ENCODE data around the gene SS18L1.

The SS18L1 gene

GRCh38 chr20:62148908-62149314 lies 5.3 kb downstream of the SS18L1 start:
- no peak overlapping the region for H3K4me3 ChIP-seq (ENCODE audit: low read length)
- no peak for TF ChIP-seq ZNF274 (IDR thresholded peaks at IDR 0.05; ENCODE audit: low read depth, low read length)

GRCh38 chr20:62149532-62150309 lies 6.2 kb downstream of the SS18L1 start:
- no peak overlapping the region for H3K4me3 ChIP-seq (ENCODE audit: low read length)
- no peak for TF ChIP-seq ZNF274 (IDR thresholded peaks at IDR 0.05; ENCODE audit: low read depth, low read length)

GRCh38 chr20:62150310-62150575 lies 6.7 kb downstream of the SS18L1 start:
- TF ChIP-seq ZNF274 (IDR thresholded peaks at IDR 0.05; ENCODE audit: low read depth, low read length) = no peak
- H3K4me3 ChIP-seq (ENCODE audit: low read length) = no peak overlapping the region

- no peak for TF ChIP-seq ZNF274 (IDR thresholded peaks at IDR 0.05; ENCODE audit: low read depth, low read length)
- H3K4me3 ChIP-seq (ENCODE audit: low read length) = no peak overlapping the region
These were observed 7.7 kb downstream of the SS18L1 start for GRCh38 chr20:62151225-62151624.

- H3K4me3 ChIP-seq (ENCODE audit: low read length) = no peak overlapping the region
- TF ChIP-seq ZNF274 (IDR thresholded peaks at IDR 0.05; ENCODE audit: low read depth, low read length) = no peak
These were observed 8.3 kb downstream of the SS18L1 start for GRCh38 chr20:62151835-62152364.

- no peak overlapping the region for H3K4me3 ChIP-seq (ENCODE audit: low read length)
- TF ChIP-seq ZNF274 (IDR thresholded peaks at IDR 0.05; ENCODE audit: low read depth, low read length) = no peak
These were observed 12.1 kb downstream of the SS18L1 start for GRCh38 chr20:62155428-62156253.

- TF ChIP-seq ZNF274 (IDR thresholded peaks at IDR 0.05; ENCODE audit: low read depth, low read length) = no peak
- H3K4me3 ChIP-seq (ENCODE audit: low read length) = no peak overlapping the region
These were observed 12.6 kb downstream of the SS18L1 start for GRCh38 chr20:62156254-62156556.

- TF ChIP-seq ZNF274 (IDR thresholded peaks at IDR 0.05; ENCODE audit: low read depth, low read length) = no peak
- no peak overlapping the region for H3K4me3 ChIP-seq (ENCODE audit: low read length)
These were observed 13.2 kb downstream of the SS18L1 start for GRCh38 chr20:62156592-62157386.

GRCh38 chr20:62157387-62158087 lies 14.0 kb downstream of the SS18L1 start:
- H3K4me3 ChIP-seq (ENCODE audit: low read length) = no peak overlapping the region
- TF ChIP-seq ZNF274 (IDR thresholded peaks at IDR 0.05; ENCODE audit: low read depth, low read length) = no peak

- H3K4me3 ChIP-seq (ENCODE audit: low read length) = no peak overlapping the region
- no peak for TF ChIP-seq ZNF274 (IDR thresholded peaks at IDR 0.05; ENCODE audit: low read depth, low read length)
These were observed 14.5 kb downstream of the SS18L1 start for GRCh38 chr20:62158088-62158400.

- no peak overlapping the region for H3K4me3 ChIP-seq (ENCODE audit: low read length)
- no peak for TF ChIP-seq ZNF274 (IDR thresholded peaks at IDR 0.05; ENCODE audit: low read depth, low read length)
These were observed 15.0 kb downstream of the SS18L1 start for GRCh38 chr20:62158541-62158940.

- no peak for TF ChIP-seq ZNF274 (IDR thresholded peaks at IDR 0.05; ENCODE audit: low read depth, low read length)
- no peak overlapping the region for H3K4me3 ChIP-seq (ENCODE audit: low read length)
These were observed 15.5 kb downstream of the SS18L1 start for GRCh38 chr20:62159052-62159451.

GRCh38 chr20:62159839-62160238 lies 16.3 kb downstream of the SS18L1 start:
- no peak overlapping the region for H3K4me3 ChIP-seq (ENCODE audit: low read length)
- no peak for TF ChIP-seq ZNF274 (IDR thresholded peaks at IDR 0.05; ENCODE audit: low read depth, low read length)

- no peak for TF ChIP-seq ZNF274 (IDR thresholded peaks at IDR 0.05; ENCODE audit: low read depth, low read length)
- H3K4me3 ChIP-seq (ENCODE audit: low read length) = no peak overlapping the region
These were observed 16.7 kb downstream of the SS18L1 start for GRCh38 chr20:62160253-62160652.

All from GM08714 (cell line).